Measurements from ENCODE around the gene MALAT1.

Gene MALAT1

GRCh38 chr11:65479184-65480145, 19.4 kb upstream of the MALAT1 start:
- no peak for DNase-seq

GRCh38 chr11:65482306-65482850, 16.5 kb upstream of the MALAT1 start:
- DNase-seq: no peak

DNA sequence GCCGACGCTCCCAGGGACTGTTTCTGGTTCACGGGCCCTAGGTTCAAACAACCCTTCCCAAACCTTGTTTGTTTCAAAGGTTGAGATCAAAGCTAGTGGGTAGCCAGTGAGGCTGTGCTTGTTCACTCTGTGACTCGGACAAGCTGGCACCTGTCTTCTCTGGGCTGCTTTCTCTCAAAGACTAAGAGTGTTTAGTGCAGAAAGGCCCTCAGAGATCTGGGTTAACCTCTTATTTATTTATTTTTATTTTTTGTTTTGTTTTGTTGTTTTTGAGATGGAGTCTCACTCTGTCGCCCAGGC, 13.0 kb upstream of the MALAT1 start:
- no peak for DNase-seq

- no peak for DNase-seq
These were observed 12.0 kb upstream of the MALAT1 start for GRCh38 chr11:65486570-65487466.

DNA sequence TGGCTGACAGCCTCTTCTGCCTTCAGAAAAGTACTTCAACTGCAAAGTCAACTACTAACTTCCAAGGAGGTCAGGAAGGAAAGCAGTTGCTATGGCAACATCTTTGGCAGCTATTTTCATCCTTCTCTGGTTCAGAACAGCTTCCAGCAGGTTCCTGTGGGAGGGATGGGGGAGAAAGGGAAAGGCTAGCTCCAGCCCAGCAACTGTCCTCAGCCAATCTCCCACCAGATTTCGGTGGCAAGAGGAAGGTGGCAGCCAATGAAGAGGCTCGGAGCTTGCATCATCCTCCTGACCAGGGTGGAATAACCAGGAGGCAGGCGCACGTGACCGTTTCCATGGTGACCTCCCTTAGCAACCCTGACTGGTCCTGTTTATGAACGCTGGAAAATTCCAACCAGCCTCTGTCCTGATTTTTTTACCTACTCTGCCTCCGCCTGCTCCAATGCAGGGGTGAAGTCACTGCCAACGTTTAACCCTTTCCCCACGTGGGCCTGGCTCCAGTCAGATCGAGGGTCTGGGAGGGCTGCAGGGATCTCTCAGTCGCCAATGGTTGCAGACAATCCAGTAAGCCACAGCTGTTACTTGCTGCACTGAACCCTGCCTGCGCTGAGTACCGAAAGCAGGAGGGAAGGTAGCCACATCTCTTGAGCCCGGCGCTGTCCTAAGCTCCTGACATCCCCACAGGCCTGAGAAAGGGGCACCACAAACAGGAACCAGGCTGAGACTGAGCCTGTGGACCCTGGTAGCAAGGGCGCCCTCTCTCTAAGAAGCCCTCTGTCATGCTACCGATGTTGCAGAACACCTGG, 11.2 kb upstream of the MALAT1 start:
- DNase-seq: peak; percentile 96

GRCh38 chr11:65488273-65489034, 10.4 kb upstream of the MALAT1 start:
- DNase-seq: no peak

DNA sequence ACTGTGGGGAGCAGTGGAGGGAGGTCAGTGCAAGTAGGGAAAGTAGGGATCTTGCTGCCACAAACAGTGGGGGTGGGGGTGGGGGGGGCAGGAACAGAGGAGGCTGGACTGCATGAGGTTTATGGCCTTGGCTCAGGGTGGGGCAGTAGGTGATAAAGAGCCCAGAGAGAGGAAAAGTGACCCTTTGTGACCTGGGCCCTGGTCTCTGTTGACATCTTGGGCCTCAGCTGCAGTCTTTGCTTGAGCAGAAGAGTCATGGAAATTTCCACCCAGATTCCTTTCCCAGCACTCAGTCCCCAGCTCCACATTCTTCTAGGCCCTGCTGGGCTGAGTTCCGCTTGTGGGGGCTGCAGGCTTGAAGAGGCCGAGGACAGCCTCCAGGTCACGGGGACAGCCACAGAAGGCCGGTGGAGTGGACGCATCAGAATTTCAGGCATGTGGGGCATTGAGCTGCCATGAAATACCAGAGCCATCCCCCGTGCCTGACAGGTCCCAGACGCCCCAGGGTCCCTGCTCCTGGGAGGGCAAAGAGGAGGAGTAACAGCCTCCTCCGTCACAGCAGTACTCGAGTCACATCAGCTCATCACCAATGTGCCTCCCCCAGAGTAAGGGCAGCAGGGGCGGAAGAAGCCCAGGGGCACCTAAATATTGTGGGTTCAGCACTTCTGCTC, 9.7 kb upstream of the MALAT1 start:
- DNase-seq: no peak

DNA sequence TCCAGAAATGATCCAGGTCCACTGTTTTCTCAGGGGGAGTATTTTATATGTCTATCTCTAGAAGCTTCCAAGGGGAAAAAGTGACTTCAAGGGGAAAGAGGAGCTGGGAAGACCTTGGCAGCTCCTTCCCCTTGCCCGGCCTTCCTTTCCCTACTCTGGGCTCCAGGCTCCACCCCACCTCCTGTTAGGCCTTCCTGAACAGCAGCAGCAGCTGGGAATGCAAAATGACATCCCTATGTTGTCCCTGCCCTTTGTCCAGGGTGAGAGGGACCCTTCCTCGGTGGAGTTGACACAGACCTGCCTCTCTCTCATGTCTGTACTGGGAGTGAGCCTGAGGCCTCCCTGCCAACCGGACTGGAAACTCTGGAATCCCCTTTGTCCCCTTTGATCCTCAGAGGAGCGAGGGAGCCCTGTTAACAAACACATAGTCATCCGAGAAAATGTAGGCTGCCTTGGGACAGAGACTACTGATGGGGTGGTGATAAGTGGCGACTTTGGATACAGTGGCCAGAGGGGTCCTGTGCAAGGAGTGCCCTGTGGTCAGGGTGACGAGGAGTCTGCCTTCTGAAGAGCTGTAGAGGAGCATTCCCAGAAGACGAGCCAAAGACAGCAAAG, 9.0 kb upstream of the MALAT1 start:
- no peak for DNase-seq

- DNase-seq: no peak
These were observed 7.7 kb upstream of the MALAT1 start for GRCh38 chr11:65491163-65491465.

DNA sequence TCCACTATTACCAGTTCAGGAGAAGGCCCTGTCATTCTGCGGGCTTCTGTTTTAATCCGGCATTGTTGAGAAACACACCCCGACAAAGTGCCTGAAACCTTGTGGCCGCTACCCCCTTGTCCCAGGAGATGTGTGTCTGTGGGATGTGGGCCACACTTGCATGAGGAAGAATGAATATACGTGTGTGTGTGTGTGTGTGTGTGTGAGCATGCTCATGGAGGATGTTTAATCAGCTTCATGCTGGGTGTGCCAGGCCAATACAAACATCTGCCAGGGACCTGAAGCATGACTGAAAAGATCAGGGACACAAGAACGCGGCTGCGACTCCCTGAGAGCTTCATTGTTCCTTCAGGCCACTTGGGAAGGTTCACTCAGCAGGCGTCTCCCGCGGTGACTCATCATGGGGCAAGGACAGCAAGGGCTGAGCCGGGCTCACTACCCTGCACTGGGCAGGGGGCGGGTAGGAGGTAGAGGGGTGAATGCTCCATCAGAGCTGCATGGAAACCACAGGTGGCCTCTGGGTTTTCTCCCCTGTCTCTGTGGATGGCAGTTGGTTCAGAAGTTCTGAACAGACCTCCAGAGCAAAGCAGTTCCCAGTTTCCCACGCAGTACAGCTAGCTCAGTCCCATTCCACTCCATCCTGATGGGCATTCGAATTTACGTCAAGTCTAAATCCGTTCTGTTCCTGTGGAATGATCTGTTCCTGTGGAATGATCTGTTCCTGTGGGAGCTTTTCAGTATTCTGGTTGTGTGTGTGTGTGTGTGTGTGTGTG, 7.0 kb upstream of the MALAT1 start:
- DNase-seq: no peak

DNA sequence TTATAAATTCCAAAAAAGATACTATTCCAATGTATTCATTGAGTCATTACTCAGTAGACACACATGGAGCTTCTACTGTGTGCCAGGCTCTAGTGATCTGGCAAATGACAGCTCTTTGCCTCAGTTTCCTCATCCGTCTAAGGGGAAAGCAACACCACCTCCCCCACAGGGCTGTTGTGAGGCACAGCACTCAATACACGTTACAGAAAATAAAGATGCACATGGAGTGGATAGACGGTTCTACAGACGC, 6.5 kb upstream of the MALAT1 start:
- DNase-seq: no peak

DNA sequence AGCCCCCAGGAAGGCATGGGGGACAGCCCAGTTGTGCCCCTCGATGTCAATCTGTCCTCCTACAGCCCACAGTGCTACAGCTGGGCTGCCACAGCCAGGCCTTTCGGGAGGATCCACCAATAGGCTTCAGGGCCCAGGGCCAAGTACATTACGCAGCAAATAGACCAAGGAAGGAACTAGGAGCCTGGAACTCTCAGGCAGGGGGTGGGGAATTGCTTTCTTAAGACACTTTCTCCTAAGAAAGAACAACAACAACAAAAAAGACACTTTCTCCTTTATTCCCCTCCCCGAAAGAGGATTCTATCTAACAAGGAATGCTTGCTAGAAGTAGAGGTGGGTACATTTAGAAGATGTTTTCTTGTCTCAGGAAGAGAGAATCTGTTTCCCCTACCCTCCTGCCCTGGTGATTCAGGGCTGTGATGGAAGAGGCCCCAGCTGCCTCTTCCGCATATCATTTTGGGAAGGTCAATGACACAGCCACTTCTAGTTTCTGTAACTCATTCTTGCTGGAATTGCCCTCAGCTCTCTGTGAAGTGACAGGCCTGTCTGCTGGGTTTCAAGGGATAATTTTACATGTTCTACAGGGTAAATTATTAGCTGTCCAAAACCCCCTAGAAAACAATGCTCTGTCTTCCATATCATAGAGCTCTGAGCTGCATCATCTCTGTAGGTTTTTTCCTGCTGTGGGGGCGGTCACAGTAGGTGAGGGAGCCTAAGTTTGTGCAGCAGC, 6.0 kb upstream of the MALAT1 start:
- no peak for DNase-seq

- no peak for DNase-seq
These were observed 5.3 kb upstream of the MALAT1 start for GRCh38 chr11:65493367-65494176.

- no peak for DNase-seq
These were observed 2.3 kb upstream of the MALAT1 start for GRCh38 chr11:65496304-65497140.

DNA sequence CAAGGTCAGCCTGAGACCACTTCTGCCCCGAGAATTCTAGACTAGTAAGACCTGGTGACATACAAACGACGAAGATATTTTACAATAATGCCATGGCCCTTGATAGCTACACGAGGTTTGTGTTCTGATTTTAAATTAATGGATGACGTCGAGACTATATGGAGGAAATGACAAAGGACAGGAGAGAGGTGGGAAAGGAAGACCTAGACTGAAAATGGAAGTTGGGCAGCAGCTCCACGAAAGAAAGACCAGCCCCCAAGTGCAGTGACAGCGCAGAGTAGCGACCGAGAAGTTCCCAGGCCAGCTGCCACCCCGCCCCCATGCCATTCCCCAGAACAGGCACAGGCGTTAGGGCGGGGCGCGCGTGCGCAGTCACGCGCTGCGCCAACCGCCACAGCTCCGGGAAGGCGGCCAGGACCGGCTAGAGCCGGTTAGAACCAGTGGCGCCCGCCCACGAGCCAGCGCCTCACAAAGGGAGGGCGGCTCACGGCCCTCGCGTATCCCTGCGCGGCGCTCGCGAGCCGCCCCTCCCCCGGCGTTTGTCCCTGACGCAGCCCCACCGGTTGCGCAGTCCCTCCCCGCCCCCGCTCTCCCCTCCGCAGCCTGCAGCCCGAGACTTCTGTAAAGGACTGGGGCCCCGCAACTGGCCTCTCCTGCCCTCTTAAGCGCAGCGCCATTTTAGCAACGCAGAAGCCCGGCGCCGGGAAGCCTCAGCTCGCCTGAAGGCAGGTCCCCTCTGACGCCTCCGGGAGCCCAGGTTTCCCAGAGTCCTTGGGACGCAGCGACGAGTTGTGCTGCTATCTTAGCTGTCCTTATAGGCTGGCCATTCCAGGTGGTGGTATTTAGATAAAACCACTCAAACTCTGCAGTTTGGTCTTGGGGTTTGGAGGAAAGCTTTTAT, 1.5 kb upstream of the MALAT1 start:
- DNase-seq: peak; percentile 95

- DNase-seq: no peak
These were observed 661 bp upstream of the MALAT1 start for GRCh38 chr11:65498042-65498726.

DNA sequence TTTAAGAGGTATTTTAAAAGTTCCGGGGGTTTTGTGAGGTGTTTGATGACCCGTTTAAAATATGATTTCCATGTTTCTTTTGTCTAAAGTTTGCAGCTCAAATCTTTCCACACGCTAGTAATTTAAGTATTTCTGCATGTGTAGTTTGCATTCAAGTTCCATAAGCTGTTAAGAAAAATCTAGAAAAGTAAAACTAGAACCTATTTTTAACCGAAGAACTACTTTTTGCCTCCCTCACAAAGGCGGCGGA, 193 bp upstream of the MALAT1 start:
- DNase-seq: no peak
